GM12892 (cell line): ENCODE measurements around the gene FLT3.

ENCODE experiments used
- POLR2A ChIP-seq: IDR thresholded peaks from 2 replicates; pipeline ENCODE4 v1.6.1; 2011; ENCODE audit warnings: low read depth, low read length, control low read depth
- POLR2AphosphoS5 ChIP-seq: IDR thresholded peaks from 2 replicates; pipeline ENCODE4 v1.6.1; 2011; ENCODE audit warnings: low read depth, low read length, control low read depth
- TAF1 ChIP-seq: IDR thresholded peaks from 2 replicates; pipeline ENCODE4 v1.6.1; 2011; ENCODE audit warnings: low read depth, mild to moderate bottlenecking, control low read depth, low read length, borderline replicate concordance

GRCh38 chr13:28131646-28132045, 31.3 kb upstream of the FLT3 start:
- TF ChIP-seq POLR2A (no peak), POLR2AphosphoS5 (no peak), TAF1 (no peak)
